ENCODE measurements around the gene SNRPA. TPM values are rescaled to one million over a fixed set of nuclear protein-coding genes. Genes with fewer than 3 reads are reported as not detected.
A peak's percentile ranks its signal among the peaks of the same experiment; 100 is the strongest.

The SNRPA gene
- total RNA-seq (2013) = 40.0 TPM
- polyA plus RNA-seq = 10 to 100 TPM; 27.9 to 78.3 (median 44.2) TPM
- 20.0 and 75.3 TPM in 2 replicates for polyA minus RNA-seq
- total RNA-seq = 5.0 to 38.4 (median 25.2) reads per million in 11 experiments

- Histone ChIP-seq H3K4me3 (replicated peaks in 1 of 3; ENCODE audit: low read depth in 2 of 3, low read length in 3 of 3) (peak within 1 kb of the TSS; percentile 47 to 76 (median 65)), H3K4me1 (ENCODE audit: control insufficient read depth in 1 of 2, insufficient read depth in 2 of 2, low read length in 2 of 2) (peaks cover 74 to 78% of the 10 kb centered on the region in 2 donors), H2AFZ (ENCODE audit: insufficient read depth, low read depth, low read length, poor library complexity, severe bottlenecking) (peak within 1 kb of the TSS; percentile 75), H3K4me2 (replicated peaks; ENCODE audit: extremely low read depth, low read length, poor library complexity, severe bottlenecking) (peak within 1 kb of the TSS; percentile 85), H3K9ac (ENCODE audit: insufficient read depth, low read length, poor library complexity, severe bottlenecking) (peak within 1 kb of the TSS; percentile 86), H4K20me1 (ENCODE audit: insufficient read depth, low read length) (peaks cover 9% of the 10 kb centered on the region), H3K36me3 (replicated peaks in 1 of 2; ENCODE audit: control insufficient read depth in 1 of 2, insufficient read depth in 2 of 2, low read length in 2 of 2) (peaks cover under 1 to 6% of the 10 kb centered on the region in 2 donors), H3K27ac (ENCODE audit: low read depth in 1 of 2, low read length in 2 of 2) (peak within 1 kb of the TSS; percentile 92 to 98), H3K9me3 (replicated peaks in 1 of 2; ENCODE audit: control insufficient read depth in 1 of 2, insufficient read depth in 1 of 2, low read length in 2 of 2) (no peaks in the 10 kb centered on the region), H3K27me3 (ENCODE audit: control insufficient read depth in 2 of 2, insufficient read depth in 2 of 2, low read length in 2 of 2) (no peaks in the 10 kb centered on the region), H3K79me2 (ENCODE audit: insufficient read depth, low read length) (peaks cover 73% of the 10 kb centered on the region)
- under 1% methylated on average over 43 of the region's 46 CpGs for WGBS (ENCODE audit: insufficient coverage)
- H3K9me3 Mint-ChIP-seq = no peaks in the 10 kb centered on the region
- DNase-seq = peak; percentile 95 to 97 (median 96)
- H3K4me3 Mint-ChIP-seq = peak within 1 kb of the TSS; percentile 92 to 100
- peaks cover 66% of the 10 kb centered on the region for H3K4me1 Mint-ChIP-seq
- intact Hi-C loops (cut with micrococcal nuclease) = loop anchor here (1.0 to 10.0 kb wide), 3 partner anchors 27 to 54 kb away; partner anchors contain the start of genes EGLN2 (in 1 of the 2) and RAB4B (in 1 of the 2)
- TF ChIP-seq CTCF (IDR thresholded peaks at IDR 0.05) = no peak
- peak within 1 kb of the TSS; percentile 99 to 100 (median 99) for H3K27ac Mint-ChIP-seq
- H3K27me3 Mint-ChIP-seq (ENCODE audit: low read depth in 3 of 3) = peaks cover 0 to 5% (median 0%) of the 10 kb centered on the region in 3 donors
- peaks cover 9 to 18% of the 10 kb centered on the region in 2 donors for H3K36me3 Mint-ChIP-seq
Observed at GRCh38 chr19:40750874-40751537, at the start of gene SNRPA. SNRPA (plus strand) TSS chr19:40751203; CDS start chr19:40751409, 206 bp downstream.

- 94% methylated on average over 4 of the region's 6 CpGs for WGBS (ENCODE audit: insufficient coverage)
- TF ChIP-seq CTCF (IDR thresholded peaks at IDR 0.05) = no peak
- no peaks in the 10 kb centered on the region for H3K4me1 ChIP-seq (ENCODE audit: control insufficient read depth in 1 of 2, insufficient read depth in 2 of 2, low read length in 2 of 2)
- H3K4me1 Mint-ChIP-seq = no peaks in the 10 kb centered on the region
- intact Hi-C loops (cut with micrococcal nuclease) = no loop called here
- H3K4me3 ChIP-seq (replicated peaks in 1 of 3; ENCODE audit: low read depth in 2 of 3, low read length in 3 of 3) = no peak overlapping the region
- no peak for DNase-seq
- H3K79me2 ChIP-seq (ENCODE audit: insufficient read depth, low read length) = no peaks in the 10 kb centered on the region
- H3K36me3 Mint-ChIP-seq = peaks cover 67 to 80% of the 10 kb centered on the region in 2 donors
- H3K9me3 Mint-ChIP-seq = no peaks in the 10 kb centered on the region
- H3K27ac ChIP-seq (ENCODE audit: low read depth in 1 of 2, low read length in 2 of 2) = no peak overlapping the region
- H2AFZ ChIP-seq (ENCODE audit: insufficient read depth, low read depth, low read length, poor library complexity, severe bottlenecking) = no peak overlapping the region
- peaks cover 60 to 80% of the 10 kb centered on the region in 2 donors for H3K36me3 ChIP-seq (replicated peaks in 1 of 2; ENCODE audit: control insufficient read depth in 1 of 2, insufficient read depth in 2 of 2, low read length in 2 of 2)
- H4K20me1 ChIP-seq (ENCODE audit: insufficient read depth, low read length) = no peaks in the 10 kb centered on the region
- H3K4me3 Mint-ChIP-seq = no peak overlapping the region
- peaks cover 0 to 1% (median 0%) of the 10 kb centered on the region in 3 donors for H3K27me3 Mint-ChIP-seq (ENCODE audit: low read depth in 3 of 3)
- H3K9me3 ChIP-seq (replicated peaks in 1 of 2; ENCODE audit: control insufficient read depth in 1 of 2, insufficient read depth in 1 of 2, low read length in 2 of 2) = no peaks in the 10 kb centered on the region
- peak overlapping the region in 1 of 7 donors; percentile 46 for H3K27ac Mint-ChIP-seq
- no peak overlapping the region for H3K4me2 ChIP-seq (replicated peaks; ENCODE audit: extremely low read depth, low read length, poor library complexity, severe bottlenecking)
- H3K9ac ChIP-seq (ENCODE audit: insufficient read depth, low read length, poor library complexity, severe bottlenecking) = no peak overlapping the region
- H3K27me3 ChIP-seq (ENCODE audit: control insufficient read depth in 2 of 2, insufficient read depth in 2 of 2, low read length in 2 of 2) = no peaks in the 10 kb centered on the region
Observed at GRCh38 chr19:40701758-40702157, 49.2 kb upstream of the SNRPA start.

Measured in CD14-positive monocyte (primary cell).